Gastroesophageal sphincter (tissue), 4 donors: Measurements from ENCODE around the gene CSRNP3. TPM values are rescaled to one million over a fixed set of nuclear protein-coding genes. Genes with fewer than 3 reads are reported as not detected.

Source experiments
- ATAC-seq: fragments of 150-250 bp; one replicate; pipeline ENCODE4 v1.9.1; 2016; ENCODE audit warnings: mild to moderate bottlenecking, moderate library complexity
- H3K27ac ChIP-seq, 4 donors: fragments of 200-600 bp; sonication (generic) in 3 of 4; 1 replicate in 3 of 4; 2 replicates in 1 of 4; pipeline ENCODE4 v1.5.1; 2016 to 2019
- H3K27me3 ChIP-seq: fragments of 200-600 bp; sonication (generic); one replicate; pipeline ENCODE4 v1.5.1; 2019
- H3K36me3 ChIP-seq, 2 donors: fragments of 200-600 bp; sonication (generic); one replicate each; pipeline ENCODE4 v1.5.1; 2019; ENCODE audit warnings: control low read depth in 1 of 2
- H3K4me1 ChIP-seq, 3 donors: fragments of 200-600 bp; sonication (generic); 1 replicate in 2 of 3; 2 replicates in 1 of 3; pipeline ENCODE4 v1.5.1; 2016 to 2019; ENCODE audit warnings: control low read depth in 2 of 3
- H3K4me3 ChIP-seq, 2 donors: fragments of 200-600 bp; sonication (generic); one replicate each; pipeline ENCODE4 v1.5.1; 2019; ENCODE audit warnings: mild to moderate bottlenecking in 1 of 2, moderate library complexity in 1 of 2
- H3K9me3 ChIP-seq, 3 donors: fragments of 200-600 bp; sonication (generic); one replicate each; pipeline ENCODE4 v1.5.1; 2017 to 2019; ENCODE audit warnings: control low read depth in 2 of 3
- CTCF ChIP-seq, 4 experiments: fragments of 200-600 bp in 2 of 4; fragments of 450-650 bp in 2 of 4; sonication (generic) in 1 of 4; IDR thresholded peaks; one replicate each; pipeline ENCODE4 v1.5.1; 2017 to 2019; ENCODE audit warnings: antibody characterized with exemption in 4 of 4, mild to moderate bottlenecking in 2 of 4, moderate library complexity in 2 of 4
- EP300 ChIP-seq: sonication (generic); formaldehyde crosslinking; IDR thresholded peaks from one replicate; pipeline ENCODE4 v1.6.1; 2017; ENCODE audit warnings: antibody characterized with exemption, mild to moderate bottlenecking
- POLR2A ChIP-seq, 2 donors: fragments of 450-650 bp; IDR thresholded peaks; one replicate each; pipeline ENCODE4 v1.6.1; 2017; ENCODE audit warnings: antibody characterized with exemption in 2 of 2, mild to moderate bottlenecking in 2 of 2, moderate library complexity in 1 of 2
- POLR2AphosphoS5 ChIP-seq: sonication (generic); formaldehyde crosslinking; IDR thresholded peaks from one replicate; pipeline ENCODE4 v1.6.1; 2017; ENCODE audit warnings: antibody characterized with exemption
- WGBS, 2 donors: methylation state at CpG; one replicate each; pipeline ENCODE4 v1.1.5; 2018; ENCODE audit warnings: low coverage in 1 of 2; 5-methylcytosine and 5-hydroxymethylcytosine counted together
- total RNA-seq, 4 donors: library from RNA; depleted of rRNA; stranded (reverse); fragments of >200 nt; gene quantifications; one replicate each; pipeline ENCODE4 v1.1.0, GENCODE V29; 2016

The CSRNP3 gene
- total RNA-seq, 4 donors from 2014 or later = 0.81 to 5.4 (median 3.1) TPM

- no peak overlapping the region for H3K27ac ChIP-seq
- H3K9me3 ChIP-seq = no peaks in the 10 kb centered on the region
- ATAC-seq = no peak
- TF ChIP-seq CTCF (IDR thresholded peaks at IDR 0.05) (no peak), POLR2A (IDR thresholded peaks at IDR 0.05) (no peak), EP300 (no peak), POLR2AphosphoS5 (no peak)
- H3K4me1 ChIP-seq = no peaks in the 10 kb centered on the region
- no peaks in the 10 kb centered on the region for H3K27me3 ChIP-seq
- no peaks in the 10 kb centered on the region for H3K36me3 ChIP-seq
- no peak overlapping the region for H3K4me3 ChIP-seq
These were observed 39.4 kb downstream of the CSRNP3 start for GRCh38 chr2:165508927-165509326.

GRCh38 chr2:165513479-165513878 lies 44.0 kb downstream of the CSRNP3 start:
- Histone ChIP-seq H3K27me3 (no peaks in the 10 kb centered on the region), H3K27ac (no peak overlapping the region), H3K9me3 (no peaks in the 10 kb centered on the region), H3K4me3 (no peak overlapping the region), H3K36me3 (no peaks in the 10 kb centered on the region), H3K4me1 (no peaks in the 10 kb centered on the region)
- no peak for ATAC-seq
- WGBS, 2 donors = 69 to 78% methylated on average over 1 of the region's 1 CpG
- TF ChIP-seq EP300 (no peak), POLR2AphosphoS5 (no peak), POLR2A (IDR thresholded peaks at IDR 0.05) (no peak), CTCF (IDR thresholded peaks at IDR 0.05) (no peak)

- Histone ChIP-seq H3K27ac (no peak overlapping the region), H3K4me3 (no peak overlapping the region), H3K36me3 (no peaks in the 10 kb centered on the region), H3K9me3 (no peaks in the 10 kb centered on the region), H3K27me3 (no peaks in the 10 kb centered on the region), H3K4me1 (no peaks in the 10 kb centered on the region)
- no peak for ATAC-seq
- TF ChIP-seq CTCF (IDR thresholded peaks at IDR 0.05) = no peak
- no peak for TF ChIP-seq EP300
- no peak for TF ChIP-seq POLR2A (IDR thresholded peaks at IDR 0.05)
These were observed 49.1 kb downstream of the CSRNP3 start for GRCh38 chr2:165518611-165519010.

GRCh38 chr2:165522719-165523118 lies 53.2 kb downstream of the CSRNP3 start:
- no peaks in the 10 kb centered on the region for H3K27me3 ChIP-seq
- H3K27ac ChIP-seq = no peak overlapping the region
- WGBS, 2 donors = 84 to 88% methylated on average over 2 to 3 of the region's 3 CpGs
- TF ChIP-seq EP300 (no peak), CTCF (IDR thresholded peaks at IDR 0.05) (no peak), POLR2A (IDR thresholded peaks at IDR 0.05) (no peak), POLR2AphosphoS5 (no peak)
- ATAC-seq = no peak
- H3K36me3 ChIP-seq = no peaks in the 10 kb centered on the region
- no peaks in the 10 kb centered on the region for H3K9me3 ChIP-seq
- no peaks in the 10 kb centered on the region for H3K4me1 ChIP-seq
- no peak overlapping the region for H3K4me3 ChIP-seq

GRCh38 chr2:165524720-165525119 lies 55.2 kb downstream of the CSRNP3 start:
- Histone ChIP-seq H3K4me1 (no peaks in the 10 kb centered on the region), H3K27me3 (no peaks in the 10 kb centered on the region), H3K4me3 (no peak overlapping the region), H3K27ac (no peak overlapping the region), H3K9me3 (no peaks in the 10 kb centered on the region), H3K36me3 (no peaks in the 10 kb centered on the region)
- ATAC-seq = no peak
- no peak for TF ChIP-seq POLR2A (IDR thresholded peaks at IDR 0.05)
- no peak for TF ChIP-seq EP300
- TF ChIP-seq CTCF (IDR thresholded peaks at IDR 0.05) = no peak
- TF ChIP-seq POLR2AphosphoS5 = no peak
- WGBS, 2 donors = 53 to 71% methylated on average over 1 of the region's 1 CpG
